Activated CD8-positive, alpha-beta memory T cell treated with anti-CD3 and anti-CD28 coated beads for 4 hours (primary cell): ENCODE results near the gene NEK10.
"Not testable (repeated sequence)": the region's sequence is repeated elsewhere in the genome, so short reads cannot be mapped to it uniquely, and the experiment has no call there.

ENCODE experiments used
- DNase-seq, 2 donors: peaks; one replicate each; pipeline ENCODE4 v3.0.0-alpha.2; 2020; ENCODE audit warnings: low read depth in 2 of 2

The NEK10 gene

GRCh38 chr3:27312044-27312668 lies 57.0 kb downstream of the NEK10 start:
- DNase-seq, result no peak

- no peak for DNase-seq
Measured at GRCh38 chr3:27311400-27311799, 57.8 kb downstream of the NEK10 start.

GRCh38 chr3:27310688-27311087 lies 58.5 kb downstream of the NEK10 start:
- no peak for DNase-seq

- no peak for DNase-seq
Measured at GRCh38 chr3:27307566-27307965, 61.6 kb downstream of the NEK10 start.

- no peak for DNase-seq
Measured at GRCh38 chr3:27302891-27303290, 66.3 kb downstream of the NEK10 start.

GRCh38 chr3:27298981-27299380 lies 70.2 kb downstream of the NEK10 start:
- not testable (repeated sequence) for DNase-seq

GRCh38 chr3:27293939-27294338 lies 75.2 kb downstream of the NEK10 start:
- DNase-seq, result no peak

GRCh38 chr3:27290760-27291159 lies 78.4 kb downstream of the NEK10 start:
- DNase-seq, result no peak

GRCh38 chr3:27289769-27290413 lies 79.3 kb downstream of the NEK10 start:
- DNase-seq, result no peak

- DNase-seq, result no peak
Measured at GRCh38 chr3:27287052-27287451, 82.1 kb downstream of the NEK10 start.

- DNase-seq, result not testable (repeated sequence)
Measured at GRCh38 chr3:27286467-27286866, 82.7 kb downstream of the NEK10 start.

- no peak for DNase-seq
Measured at GRCh38 chr3:27285668-27286067, 83.5 kb downstream of the NEK10 start.

- no peak for DNase-seq
Measured at GRCh38 chr3:27281671-27282150, 87.5 kb downstream of the NEK10 start.

- DNase-seq, result no peak
Measured at GRCh38 chr3:27279123-27279522, 90.1 kb downstream of the NEK10 start.

- DNase-seq, result no peak
Measured at GRCh38 chr3:27278383-27279055, 90.7 kb downstream of the NEK10 start.

GRCh38 chr3:27275441-27275990 lies 93.7 kb downstream of the NEK10 start:
- no peak for DNase-seq

GRCh38 chr3:27271890-27272289 lies 97.3 kb downstream of the NEK10 start:
- no peak for DNase-seq

GRCh38 chr3:27254896-27255295 lies 114.3 kb downstream of the NEK10 start:
- no peak for DNase-seq

GRCh38 chr3:27253831-27254230 lies 115.4 kb downstream of the NEK10 start:
- no peak for DNase-seq

GRCh38 chr3:27253391-27253790 lies 115.8 kb downstream of the NEK10 start:
- no peak for DNase-seq

- DNase-seq, result no peak
Measured at GRCh38 chr3:27252646-27253045, 116.5 kb downstream of the NEK10 start.

GRCh38 chr3:27244374-27244773 lies 124.8 kb downstream of the NEK10 start:
- DNase-seq, result no peak

GRCh38 chr3:27239951-27240350 lies 129.2 kb downstream of the NEK10 start:
- no peak for DNase-seq
